GM21576 (cell line): ENCODE data around the gene VRK3.

ENCODE experiments used
- ATAC-seq: cut with Tn5 transposase; IDR thresholded peaks from one replicate; pipeline ENCODE4 v1.9.1; 2021; ENCODE audit warnings: mild to moderate bottlenecking, moderate library complexity; ENCODE audit not compliant: unreplicated experiment

Gene VRK3

DNA sequence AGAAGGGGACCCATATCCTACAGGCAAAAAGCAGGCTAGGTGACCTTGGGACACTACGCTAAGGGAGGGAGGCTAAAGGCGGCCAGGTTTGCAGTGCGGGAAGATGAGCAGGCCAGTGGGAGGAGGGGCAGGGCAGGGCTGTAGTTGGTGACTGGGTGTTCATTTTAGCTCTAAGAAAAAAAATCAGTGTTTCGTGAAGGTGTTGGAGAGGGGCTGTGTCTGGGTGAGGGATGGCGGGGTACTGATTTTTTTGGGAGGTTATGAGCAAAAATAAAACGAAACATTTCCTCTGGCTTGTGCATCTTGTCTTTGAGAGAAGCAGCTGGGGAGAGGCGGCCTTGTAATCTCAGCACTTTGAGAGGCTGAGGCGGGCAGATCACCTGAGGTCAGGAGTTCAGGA is 91.5 kb downstream of the VRK3 start:
- ATAC-seq: no peak

DNA sequence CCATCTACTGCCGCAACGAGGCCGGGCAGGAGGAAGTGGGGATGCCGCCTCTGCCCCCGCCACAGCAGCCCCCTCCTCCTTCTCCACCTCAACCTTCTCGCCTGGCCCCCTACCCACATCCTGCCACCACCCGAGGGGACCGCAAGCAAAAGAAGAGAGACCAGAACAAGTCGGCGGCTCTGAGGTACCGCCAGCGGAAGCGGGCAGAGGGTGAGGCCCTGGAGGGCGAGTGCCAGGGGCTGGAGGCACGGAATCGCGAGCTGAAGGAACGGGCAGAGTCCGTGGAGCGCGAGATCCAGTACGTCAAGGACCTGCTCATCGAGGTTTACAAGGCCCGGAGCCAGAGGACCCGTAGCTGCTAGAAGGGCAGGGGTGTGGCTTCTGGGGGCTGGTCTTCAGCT is 92.4 kb downstream of the VRK3 start:
- ATAC-seq: no peak

DNA sequence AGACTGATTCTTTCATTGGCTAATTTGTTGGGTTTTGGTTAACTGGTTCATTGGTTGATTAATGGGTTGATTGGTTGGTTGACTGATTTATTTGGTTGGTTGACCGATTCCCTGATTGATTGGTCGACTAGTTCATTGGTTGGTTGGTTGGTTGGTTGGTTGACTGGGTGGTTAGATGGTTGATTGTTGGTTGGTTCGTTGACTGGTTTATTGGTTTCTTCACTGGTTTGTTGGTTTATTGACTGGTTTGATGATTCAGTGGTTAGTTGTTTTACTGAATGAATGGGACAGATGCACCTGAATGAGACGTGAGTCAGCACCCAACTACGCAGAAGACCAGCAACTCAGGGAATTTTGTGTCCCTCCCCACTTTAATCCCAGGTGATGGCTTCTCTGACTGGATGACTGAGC is 93.1 kb downstream of the VRK3 start:
- ATAC-seq: no peak

DNA sequence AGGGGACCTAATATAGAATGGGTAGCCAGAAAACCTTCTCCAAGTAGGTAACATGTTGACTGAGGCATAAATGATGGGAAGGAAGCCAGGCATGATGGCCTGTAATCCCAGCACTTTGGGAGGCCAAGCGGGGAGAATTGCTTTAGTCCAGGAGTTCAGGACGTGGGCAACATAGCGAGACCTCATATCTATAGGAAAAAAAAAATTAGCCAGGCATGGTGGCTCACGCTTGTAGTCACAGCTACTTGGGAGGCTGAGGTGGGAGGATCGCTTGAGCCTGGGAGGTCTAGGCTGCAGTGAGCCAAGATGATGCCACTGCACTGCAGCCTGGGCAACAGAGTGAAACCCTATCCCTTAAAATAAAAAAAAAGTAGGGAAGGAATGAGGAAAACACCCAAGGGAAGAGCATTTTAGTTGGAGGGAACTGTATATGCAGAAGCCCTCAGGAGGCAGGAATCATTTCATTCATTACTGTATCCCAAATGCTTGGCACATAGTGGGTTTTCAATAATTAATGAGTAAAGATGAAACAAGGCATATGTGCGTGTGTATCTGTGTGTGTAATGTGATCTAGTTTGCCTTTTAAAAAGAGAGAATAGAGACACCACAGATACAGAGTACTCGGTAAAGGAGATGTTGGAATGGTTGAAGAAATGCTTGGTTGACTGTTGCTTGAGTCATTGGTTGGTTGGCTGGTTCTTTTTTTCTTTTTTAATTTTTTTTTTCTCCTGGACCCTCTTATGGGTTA is 93.7 kb downstream of the VRK3 start:
- ATAC-seq: no peak

DNA sequence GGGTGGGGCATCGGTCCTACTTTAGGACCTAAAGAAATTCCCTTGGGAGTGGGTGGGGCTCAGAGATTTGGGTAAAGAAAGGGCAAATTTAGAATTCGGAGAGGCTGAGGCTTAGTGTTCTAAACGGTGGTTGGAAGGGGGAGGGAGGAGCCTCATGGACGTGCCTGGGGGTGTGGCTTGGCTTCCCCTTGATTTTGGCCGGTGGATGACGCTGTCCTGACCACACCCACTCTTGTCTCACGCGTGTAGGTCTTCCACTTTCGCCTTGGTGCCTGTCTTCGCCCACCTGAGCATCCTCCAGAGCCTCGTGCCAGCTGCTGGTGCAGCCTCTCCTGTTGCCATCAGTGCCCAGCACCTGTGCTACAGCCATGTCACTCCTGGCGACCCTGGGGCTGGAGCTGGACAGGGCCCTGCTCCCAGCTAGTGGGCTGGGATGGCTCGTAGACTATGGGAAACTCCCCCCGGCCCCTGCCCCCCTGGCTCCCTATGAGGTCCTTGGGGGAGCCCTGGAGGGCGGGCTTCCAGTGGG is 94.6 kb downstream of the VRK3 start:
- ATAC-seq: no peak

DNA sequence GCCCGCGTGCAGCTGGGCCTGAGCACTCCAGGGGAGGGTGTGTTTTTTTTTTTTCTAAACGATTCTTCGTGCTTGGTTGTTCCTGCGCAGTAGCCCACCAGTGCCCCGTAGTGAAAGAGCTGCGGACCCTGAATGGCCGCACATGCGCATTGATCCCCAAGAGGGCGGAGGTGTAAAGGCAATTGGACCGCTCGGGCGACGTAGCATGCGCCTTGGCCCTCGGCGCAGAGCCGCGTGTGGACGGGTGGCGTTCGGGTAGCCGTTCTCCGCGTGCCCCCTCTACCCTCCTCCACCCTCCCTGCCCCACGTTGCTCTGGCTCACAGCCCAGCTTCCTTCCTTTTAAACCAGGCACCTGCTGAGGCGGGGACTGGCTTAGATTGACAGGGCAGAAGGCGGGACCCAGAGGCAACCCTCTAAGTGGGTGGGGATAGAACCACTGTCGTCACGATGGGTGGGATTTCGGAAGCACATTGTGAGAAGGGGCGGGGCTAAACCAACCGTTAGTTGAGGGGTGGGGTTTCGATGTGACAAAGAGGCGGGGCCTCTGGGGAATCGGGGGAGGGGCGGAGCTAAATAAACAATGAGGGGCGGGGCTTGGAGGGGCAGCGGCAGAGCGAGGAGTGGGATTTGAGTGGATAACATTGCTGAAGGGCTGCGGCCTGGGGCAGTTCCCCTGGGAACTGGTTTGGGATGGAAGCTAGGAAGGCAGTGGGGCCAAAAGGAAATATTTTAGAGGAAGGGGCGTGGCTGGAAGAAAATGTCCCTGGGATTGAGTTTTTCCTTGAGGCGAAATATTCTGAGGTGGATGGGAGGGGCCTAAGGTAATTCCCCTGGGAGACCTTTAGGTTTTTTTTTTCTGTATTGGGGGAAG is 95.3 kb downstream of the VRK3 start:
- ATAC-seq: peak; percentile 57

DNA sequence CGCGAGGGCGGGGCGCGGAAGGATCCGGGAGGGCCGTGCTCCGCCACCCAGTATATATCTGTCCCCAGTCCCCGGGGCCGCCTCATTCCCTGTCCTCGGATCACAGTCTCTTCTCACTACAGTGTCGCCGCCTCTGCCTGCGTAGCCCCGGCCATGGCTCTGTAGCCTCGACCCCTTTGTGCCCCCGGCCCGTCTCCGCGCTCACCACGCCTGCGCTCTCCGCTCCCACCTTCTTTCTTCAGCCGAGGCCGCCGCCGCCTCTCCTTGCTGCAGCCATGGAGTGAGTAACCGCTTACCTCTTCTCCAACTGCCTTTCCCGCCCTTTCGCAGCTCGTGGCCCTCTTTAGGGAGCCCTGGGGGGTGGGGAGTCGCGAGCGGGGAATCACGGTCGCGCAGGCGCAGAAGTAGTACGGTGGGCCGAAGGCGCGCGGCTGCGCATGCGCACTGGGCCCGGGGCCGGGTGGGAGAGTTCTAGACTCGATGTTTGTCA is 96.0 kb downstream of the VRK3 start, which contains the start of the genes ATF5 and NUP62:
ATF5 (plus strand) TSS at position 85 of the 490 bp plus-strand sequence. CDS start 1,646 bp downstream, outside the sequence.
NUP62 (minus strand) TSS at position 384 of the 490 bp plus-strand sequence. CDS start 19,697 bp downstream, outside the sequence.
- peak; percentile 29 for ATAC-seq

DNA sequence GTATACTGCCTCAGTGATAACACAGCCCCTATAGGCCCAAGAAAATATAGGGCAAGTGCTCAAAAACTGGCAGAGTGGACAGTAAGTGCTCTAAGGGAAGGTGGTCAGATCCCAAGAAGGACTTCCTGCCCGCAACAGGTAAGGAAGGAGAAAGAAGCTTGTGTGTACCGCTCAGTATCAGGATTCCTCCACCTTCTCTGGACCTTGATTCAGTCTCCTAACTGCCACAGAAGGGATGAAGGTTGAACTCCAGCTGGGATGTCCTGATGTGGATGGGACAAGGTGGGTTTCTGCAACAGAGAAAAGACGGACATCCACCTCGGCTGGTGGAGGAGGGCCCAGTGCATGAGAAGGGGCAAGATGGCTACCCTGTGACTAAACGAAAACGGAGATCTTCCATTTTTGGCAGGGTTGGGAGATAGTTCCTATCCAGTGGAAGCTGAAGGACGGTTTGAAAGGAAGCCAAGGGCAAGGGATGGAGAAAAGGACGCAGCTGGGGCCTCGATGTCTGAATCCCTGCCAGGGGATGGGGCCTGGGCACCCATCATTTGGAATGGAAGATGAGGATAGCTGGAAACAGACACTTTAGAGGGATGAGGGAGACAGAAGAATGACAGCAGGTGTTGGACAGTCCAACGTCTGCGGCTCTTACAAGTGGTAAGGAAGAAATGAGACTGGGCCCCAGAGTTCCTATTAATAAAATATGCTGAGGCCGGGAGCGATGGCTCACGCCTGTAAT is 97.5 kb downstream of the VRK3 start:
- no peak for ATAC-seq

DNA sequence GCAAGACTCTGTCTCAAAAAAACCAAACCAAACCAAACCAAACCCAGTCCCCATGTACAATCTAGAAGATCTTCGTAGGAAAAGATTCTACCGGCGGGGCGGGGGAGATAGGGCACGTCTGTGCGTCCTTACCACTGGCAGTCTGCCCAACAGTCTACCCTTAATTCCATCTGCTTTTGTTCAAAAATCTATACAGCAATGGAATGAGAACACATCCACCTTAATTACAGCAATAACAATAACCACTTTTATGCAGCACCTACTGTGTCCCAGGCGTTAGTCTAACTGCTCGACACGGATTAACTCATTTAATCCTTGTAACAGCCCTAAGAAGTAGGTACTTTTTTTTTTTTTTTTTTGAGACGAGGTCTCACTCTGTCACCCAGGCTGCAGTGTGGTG is 98.7 kb downstream of the VRK3 start:
- no peak for ATAC-seq
